Fibroblast of mammary gland (primary cell): ENCODE data around the gene TTK.

Experiments
- DNase-seq: peaks from one replicate; pipeline ENCODE4 v3.0.0-alpha.2; 2010; ENCODE audit warnings: low read depth
- H3K4me3 ChIP-seq: 2 replicates; pipeline ENCODE4 v1.5.1; 2011; ENCODE audit warnings: low read depth, mild to moderate bottlenecking, low read length, moderate library complexity; ENCODE audit not compliant: control insufficient read depth
- CTCF ChIP-seq: conservative IDR thresholded peaks from 2 replicates; pipeline ENCODE4 v1.5.1; 2011; ENCODE audit warnings: low read depth, low read length, inconsistent platforms; ENCODE audit not compliant: control insufficient read depth, insufficient read depth

Gene TTK

GRCh38 chr6:79981652-79982051, 22.8 kb upstream of the TTK start:
- no peak for DNase-seq
- no peak overlapping the region for H3K4me3 ChIP-seq
- no peak for TF ChIP-seq CTCF

GRCh38 chr6:79984261-79984660, 20.2 kb upstream of the TTK start:
- no peak overlapping the region for H3K4me3 ChIP-seq
- no peak for TF ChIP-seq CTCF
- peak; percentile 18 for DNase-seq

- DNase-seq = no peak
- no peak overlapping the region for H3K4me3 ChIP-seq
- TF ChIP-seq CTCF = no peak
Measured at GRCh38 chr6:79985128-79985527, 19.3 kb upstream of the TTK start.

GRCh38 chr6:79989641-79990040, 14.8 kb upstream of the TTK start:
- no peak overlapping the region for H3K4me3 ChIP-seq
- TF ChIP-seq CTCF = no peak
- DNase-seq = no peak

- no peak for DNase-seq
- TF ChIP-seq CTCF = no peak
- no peak overlapping the region for H3K4me3 ChIP-seq
Measured at GRCh38 chr6:79993012-79993910, 11.2 kb upstream of the TTK start.

- DNase-seq = no peak
- no peak overlapping the region for H3K4me3 ChIP-seq
- TF ChIP-seq CTCF = no peak
Measured at GRCh38 chr6:79993911-79994309, 10.5 kb upstream of the TTK start.
